GM12874 (cell line): ENCODE data around the gene PTPRH.

Source experiments
- CTCF ChIP-seq: IDR thresholded peaks from 2 replicates; pipeline ENCODE4 v1.5.1; 2011; ENCODE audit warnings: low read depth, mild to moderate bottlenecking, control low read depth, low read length, moderate library complexity; ENCODE audit not compliant: insufficient read depth

PTPRH gene

GRCh38 chr19:55153652-55154264, 55.5 kb downstream of the PTPRH start:
- TF ChIP-seq CTCF: no peak

- no peak for TF ChIP-seq CTCF
These were observed 57.3 kb downstream of the PTPRH start for GRCh38 chr19:55152017-55152416.

- no peak for TF ChIP-seq CTCF
These were observed 60.0 kb downstream of the PTPRH start, which contains the start of gene TNNT1 for GRCh38 chr19:55149078-55150003. Gene TNNT1, minus strand, starts transcription at chr19:55149206. Its CDS starts 2,049 bp downstream, at chr19:55147157.

GRCh38 chr19:55147545-55148251, 61.6 kb downstream of the PTPRH start:
- no peak for TF ChIP-seq CTCF

- TF ChIP-seq CTCF: no peak
These were observed 62.5 kb downstream of the PTPRH start for GRCh38 chr19:55146705-55147273.

GRCh38 chr19:55146078-55146704, 63.1 kb downstream of the PTPRH start:
- peak; percentile 70 for TF ChIP-seq CTCF
